Chondrocyte (in vitro differentiated cells): ENCODE results near the gene AMACR. TPM values are rescaled to one million over a fixed set of nuclear protein-coding genes. Genes with fewer than 3 reads are reported as not detected.
A peak's percentile ranks its signal among the peaks of the same experiment; 100 is the strongest.

ENCODE experiments used
- DNase-seq: peaks from one replicate; pipeline ENCODE4 v3.0.0; 2021; ENCODE audit warnings: mixed read lengths, low spot score
- H3K27ac Mint-ChIP-seq: one replicate; pipeline ENCODE4 v1.8.0; 2021; ENCODE audit warnings: mild to moderate bottlenecking, moderate library complexity, mixed read lengths; ENCODE audit not compliant: unreplicated experiment
- H3K27me3 Mint-ChIP-seq: 2 replicates; pipeline ENCODE4 v1.8.0; 2021; ENCODE audit warnings: low read depth, mixed read lengths
- H3K36me3 Mint-ChIP-seq: 2 replicates; pipeline ENCODE4 v1.8.0; 2021; ENCODE audit warnings: low read depth, mixed read lengths
- H3K4me1 Mint-ChIP-seq: 2 replicates; pipeline ENCODE4 v1.8.0; 2021; ENCODE audit warnings: low read depth, mild to moderate bottlenecking, mixed read lengths
- H3K4me3 Mint-ChIP-seq: one replicate; pipeline ENCODE4 v1.8.0; 2021; ENCODE audit warnings: mild to moderate bottlenecking, moderate library complexity, mixed read lengths; ENCODE audit not compliant: unreplicated experiment
- H3K9me3 Mint-ChIP-seq: 2 replicates; pipeline ENCODE4 v1.8.0; 2021; ENCODE audit warnings: low read depth, mixed read lengths
- CTCF ChIP-seq: fragments of 200-600 bp; sonication (generic); IDR thresholded peaks from 2 replicates; pipeline ENCODE4 v1.5.0; 2021; ENCODE audit warnings: antibody characterized with exemption, mild to moderate bottlenecking, moderate library complexity
- total RNA-seq: library from RNA; stranded (reverse); gene quantifications from 3 replicates; pipeline ENCODE4 v1.2.1, GENCODE V29; 2021

AMACR gene
- total RNA-seq, 1 donor from 2014 or later, result 15.3 TPM

GRCh38 chr5:34053571-34054399, 45.9 kb upstream of the AMACR start:
- no peaks in the 10 kb centered on the region for H3K27me3 Mint-ChIP-seq
- no peak overlapping the region for H3K4me3 Mint-ChIP-seq
- H3K4me1 Mint-ChIP-seq, result peaks cover 31% of the 10 kb centered on the region
- no peak for DNase-seq
- peaks cover 4% of the 10 kb centered on the region for H3K9me3 Mint-ChIP-seq
- no peak for TF ChIP-seq CTCF
- H3K27ac Mint-ChIP-seq, result peak overlapping the region; percentile 60
- peaks cover 9% of the 10 kb centered on the region for H3K36me3 Mint-ChIP-seq

- H3K27me3 Mint-ChIP-seq, result no peaks in the 10 kb centered on the region
- H3K36me3 Mint-ChIP-seq, result peaks cover 9% of the 10 kb centered on the region
- peaks cover 31% of the 10 kb centered on the region for H3K4me1 Mint-ChIP-seq
- peak overlapping the region; percentile 60 for H3K27ac Mint-ChIP-seq
- H3K4me3 Mint-ChIP-seq, result peak overlapping the region; percentile 5
- TF ChIP-seq CTCF, result no peak
- peaks cover 4% of the 10 kb centered on the region for H3K9me3 Mint-ChIP-seq
- DNase-seq, result no peak
Observed at GRCh38 chr5:34053133-34053532, 45.3 kb upstream of the AMACR start.

- TF ChIP-seq CTCF, result no peak
- no peaks in the 10 kb centered on the region for H3K27me3 Mint-ChIP-seq
- H3K27ac Mint-ChIP-seq, result no peak overlapping the region
- peaks cover 33% of the 10 kb centered on the region for H3K4me1 Mint-ChIP-seq
- peaks cover 4% of the 10 kb centered on the region for H3K9me3 Mint-ChIP-seq
- no peak overlapping the region for H3K4me3 Mint-ChIP-seq
- H3K36me3 Mint-ChIP-seq, result peaks cover 9% of the 10 kb centered on the region
- no peak for DNase-seq
Observed at GRCh38 chr5:34051374-34051980, 43.6 kb upstream of the AMACR start.

GRCh38 chr5:34047774-34048572, 40.1 kb upstream of the AMACR start:
- no peak for DNase-seq
- H3K4me1 Mint-ChIP-seq, result peaks cover 34% of the 10 kb centered on the region
- no peak overlapping the region for H3K4me3 Mint-ChIP-seq
- H3K27ac Mint-ChIP-seq, result no peak overlapping the region
- peaks cover 4% of the 10 kb centered on the region for H3K9me3 Mint-ChIP-seq
- H3K27me3 Mint-ChIP-seq, result no peaks in the 10 kb centered on the region
- H3K36me3 Mint-ChIP-seq, result peaks cover 9% of the 10 kb centered on the region
- TF ChIP-seq CTCF, result no peak

GRCh38 chr5:34047143-34047542, 39.3 kb upstream of the AMACR start:
- Mint-ChIP-seq H3K9me3 (peaks cover 4% of the 10 kb centered on the region), H3K4me1 (peaks cover 29% of the 10 kb centered on the region), H3K27ac (no peak overlapping the region), H3K36me3 (peaks cover 9% of the 10 kb centered on the region), H3K4me3 (no peak overlapping the region), H3K27me3 (no peaks in the 10 kb centered on the region)
- no peak for DNase-seq
- no peak for TF ChIP-seq CTCF
